Neural cell (in vitro differentiated cells): ENCODE measurements around the gene ADAP2. TPM values are rescaled to one million over a fixed set of nuclear protein-coding genes. Genes with fewer than 3 reads are reported as not detected.

Source experiments
- H2AFZ ChIP-seq: fragments of 200-600, 300-800 bp; sonication (generic), shearing (Covaris generic); 2 replicates; pipeline ENCODE4 v1.6.0; 2014; ENCODE audit warnings: low read depth, mild to moderate bottlenecking, antibody characterized with exemption, low read length, moderate library complexity
- H3F3A ChIP-seq: fragments of 200-600 bp; shearing (Covaris generic); 2 replicates; pipeline ENCODE4 v1.6.1; 2016; ENCODE audit warnings: mild to moderate bottlenecking, moderate library complexity, mixed read lengths, antibody characterized with exemption, low read length; ENCODE audit not compliant: insufficient read depth, poor library complexity, severe bottlenecking
- H3K27ac ChIP-seq: fragments of 200-600, 300-800 bp; sonication (generic), shearing (Covaris generic); 2 replicates; pipeline ENCODE4 v1.5.1; 2014; ENCODE audit warnings: mild to moderate bottlenecking, low read length, moderate library complexity
- H3K27me3 ChIP-seq: fragments of 300-800, 200-600 bp; sonication (generic), shearing (Covaris generic); 2 replicates; pipeline ENCODE4 v1.6.0; 2014; ENCODE audit warnings: mild to moderate bottlenecking, low read depth, low read length, moderate library complexity; ENCODE audit not compliant: insufficient read depth
- H3K36me3 ChIP-seq: fragments of 300-800, 200-600 bp; sonication (generic), shearing (Covaris generic); 2 replicates; pipeline ENCODE4 v1.5.1; 2014; ENCODE audit warnings: mild to moderate bottlenecking, antibody characterized with exemption, low read length, moderate library complexity; ENCODE audit not compliant: insufficient read depth
- H3K4me2 ChIP-seq: fragments of 300-800, 200-600 bp; sonication (generic), shearing (Covaris generic); 2 replicates; pipeline ENCODE4 v1.6.0; 2014; ENCODE audit warnings: mild to moderate bottlenecking, low read length
- H3K4me3 ChIP-seq: fragments of 300-800, 200-600 bp; sonication (generic), shearing (Covaris generic); 2 replicates; pipeline ENCODE4 v1.5.1; 2014; ENCODE audit warnings: mild to moderate bottlenecking, low read length, moderate library complexity
- H3K79me2 ChIP-seq: fragments of 200-600 bp; shearing (Covaris generic); replicated peaks from 2 replicates; pipeline ENCODE4 v1.6.0; 2014; ENCODE audit warnings: mild to moderate bottlenecking, low read length, moderate library complexity; ENCODE audit not compliant: insufficient read depth
- H3K9ac ChIP-seq: fragments of 300-800, 200-600 bp; sonication (generic), shearing (Covaris generic); 2 replicates; pipeline ENCODE4 v1.6.1; 2016; ENCODE audit warnings: mild to moderate bottlenecking, low read length, mixed read lengths
- H3K9me2 ChIP-seq: fragments of 200-600 bp; shearing (Covaris generic); 2 replicates; pipeline ENCODE4 v1.6.1; 2016; ENCODE audit warnings: mild to moderate bottlenecking, low read length, mixed read lengths; ENCODE audit not compliant: insufficient read depth
- H3K9me3 ChIP-seq: fragments of 200-600, 300-800 bp; sonication (generic), shearing (Covaris generic); 2 replicates; pipeline ENCODE4 v1.6.1; 2016; ENCODE audit warnings: mild to moderate bottlenecking, mixed run types, low read length, moderate library complexity, mixed read lengths
- H4K20me1 ChIP-seq: fragments of 200-600 bp; shearing (Covaris generic); 2 replicates; pipeline ENCODE4 v1.6.1; 2016; ENCODE audit warnings: mild to moderate bottlenecking, mixed run types; ENCODE audit not compliant: insufficient read depth
- EP300 ChIP-seq: fragments of 450-650 bp; conservative IDR thresholded peaks from 2 replicates; pipeline ENCODE4 v1.6.1; 2014; ENCODE audit warnings: antibody characterized with exemption, mild to moderate bottlenecking, moderate library complexity; ENCODE audit not compliant: poor library complexity, severe bottlenecking
- EZH2 ChIP-seq: fragments of 200-600, 300-800 bp; shearing (Covaris generic), sonication (generic); IDR thresholded peaks from 2 replicates; pipeline ENCODE4 v1.6.1; 2014; ENCODE audit warnings: antibody characterized with exemption, low read length, borderline replicate concordance, mild to moderate bottlenecking; ENCODE audit not compliant: insufficient read depth, poor library complexity, severe bottlenecking
- MXI1 ChIP-seq: fragments of 450-650 bp; conservative IDR thresholded peaks from 2 replicates; pipeline ENCODE4 v1.6.1; 2014; ENCODE audit warnings: antibody characterized with exemption, mild to moderate bottlenecking; ENCODE audit not compliant: poor library complexity, severe bottlenecking
- POLR2AphosphoS5 ChIP-seq: IDR thresholded peaks from 2 replicates; pipeline ENCODE4 v1.6.1; 2012
- RAD21 ChIP-seq: fragments of 450-650 bp; conservative IDR thresholded peaks from 2 replicates; pipeline ENCODE4 v1.6.1; 2014; ENCODE audit warnings: antibody characterized with exemption, mild to moderate bottlenecking, moderate library complexity
- SMC3 ChIP-seq: fragments of 450-650 bp; conservative IDR thresholded peaks from 2 replicates; pipeline ENCODE4 v1.6.1; 2014; ENCODE audit warnings: antibody characterized with exemption, mild to moderate bottlenecking, moderate library complexity; ENCODE audit not compliant: poor library complexity
- TAF1 ChIP-seq: IDR thresholded peaks from 2 replicates; pipeline ENCODE4 v1.6.1; 2012; ENCODE audit warnings: low read depth
- polyA plus RNA-seq: library from polyadenylated mRNA; depleted of rRNA; stranded (reverse); fragments of >200 nt; gene quantifications from 2 replicates; pipeline ENCODE4 v1.2.3, GENCODE V29; 2014
- TF ChIP-seq, protein P1 (sequence below): IDR thresholded peaks from 2 replicates; pipeline ENCODE4 v1.6.1; 2012; ENCODE audit warnings: borderline replicate concordance
- TF ChIP-seq, protein P2 (sequence below): fragments of 450-650 bp; IDR thresholded peaks from 2 replicates; pipeline ENCODE4 v1.5.1; 2014; ENCODE audit warnings: antibody characterized with exemption, mild to moderate bottlenecking, moderate library complexity; ENCODE audit not compliant: poor library complexity, severe bottlenecking

The ADAP2 gene
- polyA plus RNA-seq, 1 donor from 2014 or later: 0.92 TPM

GRCh38 chr17:30933966-30934365 lies 12.2 kb downstream of the ADAP2 start:
- no peaks in the 10 kb centered on the region for H3K36me3 ChIP-seq
- H3K27me3 ChIP-seq: no peaks in the 10 kb centered on the region
- no peaks in the 10 kb centered on the region for H3F3A ChIP-seq
- no peak overlapping the region for H3K4me2 ChIP-seq
- TF ChIP-seq, protein P1, sequence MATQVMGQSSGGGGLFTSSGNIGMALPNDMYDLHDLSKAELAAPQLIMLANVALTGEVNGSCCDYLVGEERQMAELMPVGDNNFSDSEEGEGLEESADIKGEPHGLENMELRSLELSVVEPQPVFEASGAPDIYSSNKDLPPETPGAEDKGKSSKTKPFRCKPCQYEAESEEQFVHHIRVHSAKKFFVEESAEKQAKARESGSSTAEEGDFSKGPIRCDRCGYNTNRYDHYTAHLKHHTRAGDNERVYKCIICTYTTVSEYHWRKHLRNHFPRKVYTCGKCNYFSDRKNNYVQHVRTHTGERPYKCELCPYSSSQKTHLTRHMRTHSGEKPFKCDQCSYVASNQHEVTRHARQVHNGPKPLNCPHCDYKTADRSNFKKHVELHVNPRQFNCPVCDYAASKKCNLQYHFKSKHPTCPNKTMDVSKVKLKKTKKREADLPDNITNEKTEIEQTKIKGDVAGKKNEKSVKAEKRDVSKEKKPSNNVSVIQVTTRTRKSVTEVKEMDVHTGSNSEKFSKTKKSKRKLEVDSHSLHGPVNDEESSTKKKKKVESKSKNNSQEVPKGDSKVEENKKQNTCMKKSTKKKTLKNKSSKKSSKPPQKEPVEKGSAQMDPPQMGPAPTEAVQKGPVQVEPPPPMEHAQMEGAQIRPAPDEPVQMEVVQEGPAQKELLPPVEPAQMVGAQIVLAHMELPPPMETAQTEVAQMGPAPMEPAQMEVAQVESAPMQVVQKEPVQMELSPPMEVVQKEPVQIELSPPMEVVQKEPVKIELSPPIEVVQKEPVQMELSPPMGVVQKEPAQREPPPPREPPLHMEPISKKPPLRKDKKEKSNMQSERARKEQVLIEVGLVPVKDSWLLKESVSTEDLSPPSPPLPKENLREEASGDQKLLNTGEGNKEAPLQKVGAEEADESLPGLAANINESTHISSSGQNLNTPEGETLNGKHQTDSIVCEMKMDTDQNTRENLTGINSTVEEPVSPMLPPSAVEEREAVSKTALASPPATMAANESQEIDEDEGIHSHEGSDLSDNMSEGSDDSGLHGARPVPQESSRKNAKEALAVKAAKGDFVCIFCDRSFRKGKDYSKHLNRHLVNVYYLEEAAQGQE: no peak
- TF ChIP-seq EZH2: no peak
- TF ChIP-seq, protein P2, sequence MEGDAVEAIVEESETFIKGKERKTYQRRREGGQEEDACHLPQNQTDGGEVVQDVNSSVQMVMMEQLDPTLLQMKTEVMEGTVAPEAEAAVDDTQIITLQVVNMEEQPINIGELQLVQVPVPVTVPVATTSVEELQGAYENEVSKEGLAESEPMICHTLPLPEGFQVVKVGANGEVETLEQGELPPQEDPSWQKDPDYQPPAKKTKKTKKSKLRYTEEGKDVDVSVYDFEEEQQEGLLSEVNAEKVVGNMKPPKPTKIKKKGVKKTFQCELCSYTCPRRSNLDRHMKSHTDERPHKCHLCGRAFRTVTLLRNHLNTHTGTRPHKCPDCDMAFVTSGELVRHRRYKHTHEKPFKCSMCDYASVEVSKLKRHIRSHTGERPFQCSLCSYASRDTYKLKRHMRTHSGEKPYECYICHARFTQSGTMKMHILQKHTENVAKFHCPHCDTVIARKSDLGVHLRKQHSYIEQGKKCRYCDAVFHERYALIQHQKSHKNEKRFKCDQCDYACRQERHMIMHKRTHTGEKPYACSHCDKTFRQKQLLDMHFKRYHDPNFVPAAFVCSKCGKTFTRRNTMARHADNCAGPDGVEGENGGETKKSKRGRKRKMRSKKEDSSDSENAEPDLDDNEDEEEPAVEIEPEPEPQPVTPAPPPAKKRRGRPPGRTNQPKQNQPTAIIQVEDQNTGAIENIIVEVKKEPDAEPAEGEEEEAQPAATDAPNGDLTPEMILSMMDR: no peak
- TF ChIP-seq SMC3: no peak
- no peak for TF ChIP-seq POLR2AphosphoS5
- TF ChIP-seq MXI1: no peak
- TF ChIP-seq EP300: no peak
- TF ChIP-seq TAF1: no peak
- TF ChIP-seq RAD21: no peak
- no peaks in the 10 kb centered on the region for H3K9me2 ChIP-seq
- no peak overlapping the region for H3K27ac ChIP-seq
- H3K9ac ChIP-seq: no peak overlapping the region
- no peaks in the 10 kb centered on the region for H3K79me2 ChIP-seq
- no peak overlapping the region for H3K4me3 ChIP-seq
- H3K9me3 ChIP-seq: no peaks in the 10 kb centered on the region
- H4K20me1 ChIP-seq: no peaks in the 10 kb centered on the region
- H2AFZ ChIP-seq: no peak overlapping the region

- H3K9me3 ChIP-seq: no peaks in the 10 kb centered on the region
- H2AFZ ChIP-seq: no peak overlapping the region
- H3F3A ChIP-seq: no peaks in the 10 kb centered on the region
- no peaks in the 10 kb centered on the region for H3K36me3 ChIP-seq
- no peaks in the 10 kb centered on the region for H3K27me3 ChIP-seq
- H3K9me2 ChIP-seq: no peaks in the 10 kb centered on the region
- H3K9ac ChIP-seq: no peak overlapping the region
- no peaks in the 10 kb centered on the region for H4K20me1 ChIP-seq
- no peak for TF ChIP-seq TAF1
- no peak for TF ChIP-seq MXI1
- TF ChIP-seq, protein P1: no peak
- no peak for TF ChIP-seq RAD21
- no peak for TF ChIP-seq EZH2
- TF ChIP-seq, protein P2: no peak
- no peak for TF ChIP-seq SMC3
- TF ChIP-seq POLR2AphosphoS5: no peak
- no peak for TF ChIP-seq EP300
- no peak overlapping the region for H3K4me3 ChIP-seq
- H3K27ac ChIP-seq: no peak overlapping the region
- no peak overlapping the region for H3K4me2 ChIP-seq
- no peaks in the 10 kb centered on the region for H3K79me2 ChIP-seq
Measured at GRCh38 chr17:30939051-30939689, 17.4 kb downstream of the ADAP2 start.
